NCI-H2227 treated with DMSO at 0.1 percent for 48 hours (cell line): ENCODE results near the gene SLC25A6.
"Not testable (repeated sequence)": the region's sequence is repeated elsewhere in the genome, so short reads cannot be mapped to it uniquely, and the experiment has no call there.

Source experiments
- DNase-seq: peaks from one replicate; lab custom pipeline; 2025; lab: John Stamatoyannopoulos, UW

SLC25A6 gene

GRCh38 chrX:1389993-1390285, 2.0 kb downstream of the SLC25A6 start:
- DNase-seq: no peak

GRCh38 chrX:1389181-1389992, 2.5 kb downstream of the SLC25A6 start:
- no peak for DNase-seq

GRCh38 chrX:1388651-1389050, 3.3 kb downstream of the SLC25A6 start:
- no peak for DNase-seq

GRCh38 chrX:1387141-1387776, 4.7 kb downstream of the SLC25A6 start:
- no peak for DNase-seq

DNA sequence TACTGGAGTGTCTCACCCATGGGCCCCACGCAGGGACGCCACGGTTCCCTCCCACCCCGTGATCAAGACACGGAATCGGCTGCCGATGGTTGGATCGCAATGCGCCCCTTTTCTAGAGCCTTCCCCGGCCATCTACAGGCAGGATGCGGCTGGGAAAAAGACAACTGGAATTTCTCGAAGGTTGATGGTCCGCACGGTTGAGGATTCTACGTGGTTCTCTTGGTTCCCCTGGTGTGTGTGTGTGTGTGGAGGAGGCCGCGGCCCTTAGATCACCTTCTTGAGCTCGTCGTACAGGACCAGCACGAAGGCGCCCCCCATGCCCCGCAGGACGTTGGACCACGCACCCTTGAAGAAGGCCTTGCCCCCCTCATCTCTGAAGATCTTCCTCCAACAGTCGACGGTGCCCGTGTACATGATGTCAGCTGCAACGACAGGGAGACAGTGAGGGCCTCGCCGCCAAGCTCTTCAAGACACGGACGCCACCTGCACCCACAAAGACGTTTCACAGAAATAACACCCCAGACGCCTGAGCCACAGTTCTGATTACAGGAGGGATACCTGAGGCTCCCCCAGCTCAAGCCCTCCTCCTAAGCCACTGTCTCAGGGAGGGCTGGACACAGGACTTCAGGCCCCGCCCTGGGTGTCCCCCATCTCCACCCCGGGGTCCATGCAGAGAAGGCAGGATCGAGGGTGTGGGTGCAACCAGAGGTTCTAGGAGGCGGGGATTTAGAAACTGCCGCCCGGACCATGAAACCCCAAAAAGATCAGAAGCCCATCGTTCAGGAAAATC, 5.4 kb downstream of the SLC25A6 start:
- no peak for DNase-seq

DNA sequence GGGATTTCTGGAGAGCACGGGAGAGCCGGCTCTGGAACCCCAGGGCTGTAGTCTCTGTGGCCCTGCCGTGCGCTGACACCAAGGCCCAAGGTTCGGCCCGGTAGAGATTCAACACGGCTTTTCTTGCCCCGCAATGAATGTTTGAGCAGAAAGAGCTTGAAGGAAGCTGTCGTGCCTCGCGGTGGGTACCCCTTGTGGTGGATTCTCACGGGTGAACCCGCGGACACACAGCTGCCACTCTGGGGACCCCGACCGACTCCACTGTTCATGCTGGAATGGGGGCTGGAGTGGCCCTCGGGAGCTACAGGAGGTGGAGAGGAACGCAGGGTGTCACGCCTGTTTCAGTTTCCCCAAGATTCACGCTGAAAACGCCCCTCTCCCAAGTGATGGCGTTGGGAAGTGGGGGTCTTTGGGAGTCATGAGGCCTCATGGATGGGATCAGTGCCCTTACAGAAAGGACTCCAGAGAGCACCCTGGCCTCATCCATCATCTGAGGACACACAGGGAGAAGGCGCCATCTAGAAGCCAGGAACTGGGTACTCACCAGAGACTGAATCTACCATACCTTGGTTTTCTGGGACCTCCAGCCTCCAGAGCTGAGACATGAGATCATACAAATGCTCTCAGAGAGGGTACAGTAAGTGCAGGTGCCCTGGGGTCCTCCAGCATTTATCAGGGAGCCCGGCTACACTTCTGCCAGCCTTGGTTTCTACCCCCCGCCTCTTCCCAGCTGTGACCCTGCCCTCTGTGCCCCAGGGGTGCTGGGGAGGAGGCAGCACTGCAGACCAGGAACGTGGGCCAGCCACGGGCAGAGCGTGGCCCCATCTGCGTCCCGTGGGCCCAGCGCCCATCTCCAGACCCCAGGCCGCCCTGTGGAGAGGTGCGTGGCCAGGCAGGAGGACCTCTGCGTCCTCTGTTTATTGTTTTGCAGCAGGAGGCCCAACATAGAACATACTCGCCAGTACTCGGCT, 6.4 kb downstream of the SLC25A6 start:
- no peak for DNase-seq

GRCh38 chrX:1384658-1385252, 7.2 kb downstream of the SLC25A6 start:
- DNase-seq: no peak

DNA sequence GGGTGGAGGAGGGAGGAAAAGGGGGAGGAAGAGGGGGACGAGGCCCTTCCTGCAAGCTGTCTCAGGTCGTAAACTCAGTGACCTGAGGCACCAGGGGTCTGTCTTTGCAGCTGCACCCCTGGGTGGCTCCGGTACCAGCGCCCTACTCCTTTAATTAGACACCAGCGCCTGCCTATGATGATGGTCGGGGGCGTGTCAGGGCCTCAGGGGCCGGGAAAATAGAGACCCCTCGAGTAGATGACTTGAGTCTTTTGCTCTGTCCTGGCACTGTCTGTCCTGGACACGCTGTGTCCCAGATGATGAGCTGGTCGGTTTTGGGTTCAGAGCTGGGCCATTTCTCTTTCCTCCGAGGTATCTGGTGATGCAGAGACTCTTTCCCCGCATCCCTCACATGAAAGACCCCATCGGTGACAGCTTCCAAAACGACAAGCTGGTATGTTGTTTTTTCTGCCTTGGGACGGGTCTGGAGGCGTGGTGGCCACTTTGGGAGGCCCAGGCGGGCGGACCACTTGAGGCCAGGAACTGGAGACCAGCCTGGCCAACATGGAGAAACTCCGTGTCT, 11.2 kb downstream of the SLC25A6 start:
- no peak for DNase-seq

GRCh38 chrX:1378306-1378759, 13.6 kb downstream of the SLC25A6 start:
- no peak for DNase-seq

DNA sequence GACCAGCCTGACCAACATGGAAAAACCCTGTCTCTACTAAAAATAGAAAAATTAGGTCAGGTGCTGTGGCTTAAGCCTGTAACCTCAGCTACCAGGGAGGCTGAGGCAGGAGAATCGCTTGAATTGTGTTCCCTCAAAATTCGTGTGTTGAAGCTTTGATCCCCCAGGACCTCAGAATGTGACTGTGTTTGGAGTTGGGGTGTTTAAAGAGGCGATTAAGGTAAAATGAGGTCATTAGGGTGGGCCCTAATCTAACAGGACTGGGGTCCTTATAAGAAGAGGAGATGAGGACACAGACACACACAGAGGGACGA, 23.6 kb downstream of the SLC25A6 start:
- DNase-seq: no peak

- not testable (repeated sequence) for DNase-seq
These were observed 25.6 kb downstream of the SLC25A6 start for GRCh38 chrX:1366363-1366762.

GRCh38 chrX:1361910-1362309, 30.0 kb downstream of the SLC25A6 start:
- DNase-seq: no peak

DNA sequence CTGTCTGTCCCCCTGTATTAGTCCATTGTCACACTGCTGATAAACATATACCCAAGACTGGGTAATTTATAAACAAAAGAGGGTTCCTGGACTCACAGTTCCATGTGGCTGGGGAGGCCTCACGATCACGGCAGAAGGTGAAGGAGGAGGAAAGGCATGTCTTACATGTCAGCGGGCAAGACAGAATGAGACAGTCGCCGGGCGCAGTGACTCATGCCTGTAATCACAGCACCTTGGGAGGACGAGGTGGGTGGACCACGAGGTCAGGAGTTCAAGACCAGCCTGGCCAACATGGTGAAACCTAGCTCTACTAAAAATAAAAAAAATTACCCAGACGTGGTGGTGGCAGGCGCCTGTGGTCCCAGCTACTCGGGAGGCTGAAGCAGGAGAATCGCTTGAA, 30.6 kb downstream of the SLC25A6 start:
- no peak for DNase-seq

DNA sequence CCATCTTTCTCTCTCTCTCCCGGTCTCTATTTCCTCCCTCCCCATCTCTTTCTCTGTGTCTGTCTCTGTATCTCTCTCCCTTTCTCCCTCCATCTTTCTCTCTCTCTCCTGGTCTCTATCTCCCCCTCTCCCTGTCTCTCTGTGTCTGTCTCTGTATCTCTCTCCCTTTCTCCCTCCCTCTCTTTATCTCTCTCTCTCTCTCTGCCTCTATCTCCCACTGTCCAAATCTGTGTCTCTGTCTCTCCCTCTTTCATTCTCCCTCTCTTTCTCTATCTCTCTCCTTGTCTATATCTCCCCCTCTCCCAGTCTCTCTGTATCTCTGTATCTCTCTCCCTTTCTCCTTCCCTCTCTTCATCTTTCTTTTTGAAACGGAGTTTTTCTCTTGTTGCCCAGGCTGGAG, 31.7 kb downstream of the SLC25A6 start:
- no peak for DNase-seq

GRCh38 chrX:1359477-1359873, 32.4 kb downstream of the SLC25A6 start:
- DNase-seq: no peak

- DNase-seq: no peak
These were observed 33.0 kb downstream of the SLC25A6 start for GRCh38 chrX:1358793-1359476.

- no peak for DNase-seq
These were observed 33.9 kb downstream of the SLC25A6 start for GRCh38 chrX:1357993-1358392.

DNA sequence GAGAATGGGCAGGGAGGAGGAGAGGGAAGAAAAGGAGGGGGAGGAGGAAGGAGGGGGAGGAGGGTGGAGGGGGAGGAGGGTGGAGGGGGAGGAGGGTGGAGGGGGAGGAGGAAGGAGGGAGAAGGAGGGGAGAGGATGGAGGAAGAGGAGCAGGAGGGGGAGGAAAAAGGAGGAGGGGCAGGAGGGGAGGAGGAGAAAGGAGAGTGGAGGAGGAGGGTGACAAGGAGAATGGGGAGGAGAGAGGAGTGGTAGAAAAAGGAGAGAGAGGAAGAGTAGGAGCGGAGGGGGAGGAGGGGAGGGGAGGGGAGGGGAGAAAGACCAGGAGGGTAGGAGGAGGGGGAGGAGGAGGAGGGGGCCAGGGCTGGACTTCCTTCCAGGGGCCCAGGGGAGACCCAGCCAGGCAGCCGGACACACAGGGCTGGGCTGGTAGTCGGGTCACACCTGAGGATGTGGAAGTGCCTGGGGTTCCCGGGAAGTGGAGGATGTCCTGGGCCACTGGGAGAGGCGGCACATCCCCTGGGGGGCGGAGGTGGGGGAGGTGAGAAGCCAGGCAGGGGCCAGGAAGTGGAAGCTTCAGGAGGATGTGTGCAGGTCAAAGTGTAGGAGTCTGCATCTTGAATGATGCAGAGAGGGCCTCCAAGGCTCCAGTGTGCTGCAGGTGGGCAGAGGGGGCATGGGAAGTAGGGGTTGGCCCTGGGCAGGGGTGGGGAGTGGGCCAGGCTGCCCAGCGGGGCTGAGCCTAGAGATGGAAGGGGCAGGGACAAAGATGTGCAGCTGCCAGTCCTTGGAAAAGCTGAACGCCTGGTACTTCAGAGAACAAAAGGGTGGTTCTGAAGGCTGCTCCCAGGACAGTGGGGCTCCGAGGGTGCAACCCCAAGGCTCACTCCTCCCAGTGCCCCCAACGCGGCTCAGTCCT, 36.5 kb downstream of the SLC25A6 start:
- DNase-seq: no peak
